Muscle of arm (tissue), 12 donors: ENCODE data around the gene CHST12. TPM values are rescaled to one million over a fixed set of nuclear protein-coding genes. Genes with fewer than 3 reads are reported as not detected.
"Not testable (repeated sequence)": the region's sequence is repeated elsewhere in the genome, so short reads cannot be mapped to it uniquely, and the experiment has no call there.

Experiments used
- DNase-seq: peaks from one replicate; pipeline ENCODE4 v3.0.0-alpha.2; 2013
- polyA plus RNA-seq, 12 donors: library from polyadenylated mRNA; unstranded; fragments of 120-200 nt; gene quantifications; one replicate each; pipeline ENCODE4 v1.2.1, GENCODE V29; 2013; ENCODE audit not compliant: insufficient read length in 12 of 12

Gene CHST12
- polyA plus RNA-seq, 12 donors: 6.6 to 15.7 (median 7.8) TPM; not detected in 2

- DNase-seq: no peak
Observed at GRCh38 chr7:2374830-2375728, 28.3 kb upstream of the CHST12 start.

DNA sequence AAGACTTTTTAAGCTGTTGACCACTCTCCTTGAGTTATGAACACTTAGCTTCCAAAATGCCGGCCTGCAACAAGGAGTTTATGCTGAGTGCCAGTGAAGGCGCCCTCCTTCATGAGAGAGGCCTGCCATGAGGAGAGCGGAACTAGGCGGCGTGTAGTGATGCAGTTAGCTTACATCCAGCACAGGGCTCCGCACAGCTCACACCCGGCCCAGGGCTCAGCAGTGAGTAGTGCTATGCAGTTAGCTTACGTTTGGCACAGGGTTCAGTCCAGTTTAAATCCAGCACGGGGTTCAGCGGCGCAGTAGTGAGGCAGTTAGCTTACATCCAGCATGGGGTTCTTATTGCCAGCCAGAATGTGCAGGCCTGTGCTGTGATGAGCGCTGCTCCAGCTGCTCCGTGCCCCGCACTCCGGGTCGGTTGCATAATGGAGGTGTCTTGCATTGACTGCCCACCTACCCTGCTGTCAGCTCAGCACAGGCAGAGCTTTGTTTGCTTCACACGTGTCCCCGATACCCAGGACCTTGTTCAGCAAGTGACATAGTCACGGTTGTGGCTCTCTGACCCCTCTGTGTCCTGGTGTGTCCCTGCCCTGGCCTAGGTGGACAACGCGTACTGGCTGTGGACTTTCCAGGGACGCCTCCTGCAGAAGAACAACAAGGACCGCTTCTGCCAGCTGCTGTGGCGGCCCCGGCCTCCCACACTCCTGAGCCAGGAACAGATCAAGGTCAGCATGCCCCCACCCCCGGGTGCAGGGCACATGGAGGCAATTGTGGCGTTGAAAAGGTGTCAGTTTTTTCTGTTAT, 26.9 kb upstream of the CHST12 start:
- DNase-seq: no peak

GRCh38 chr7:2377492-2377891, 25.9 kb upstream of the CHST12 start:
- not testable (repeated sequence) for DNase-seq

DNA sequence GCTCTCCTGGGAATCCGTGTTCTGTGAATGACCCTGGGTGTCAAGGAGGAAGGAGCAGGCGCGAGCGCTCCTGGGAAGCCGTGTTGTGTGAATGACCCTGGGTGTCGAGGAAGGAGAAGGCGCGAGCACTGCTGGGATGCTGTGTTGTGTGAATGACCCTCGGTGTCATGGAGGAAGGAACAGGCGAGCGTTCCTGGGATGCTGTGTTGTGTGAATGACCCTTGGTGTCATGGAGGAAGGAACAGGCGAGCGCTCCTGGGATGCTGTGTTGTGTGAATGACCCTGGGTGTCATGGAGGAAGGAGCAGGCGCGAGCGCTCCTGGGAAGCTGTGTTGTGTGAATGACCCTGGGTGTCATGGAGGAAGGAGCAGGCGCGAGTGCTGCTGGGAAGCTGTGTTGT, 25.3 kb upstream of the CHST12 start:
- not testable (repeated sequence) for DNase-seq

DNA sequence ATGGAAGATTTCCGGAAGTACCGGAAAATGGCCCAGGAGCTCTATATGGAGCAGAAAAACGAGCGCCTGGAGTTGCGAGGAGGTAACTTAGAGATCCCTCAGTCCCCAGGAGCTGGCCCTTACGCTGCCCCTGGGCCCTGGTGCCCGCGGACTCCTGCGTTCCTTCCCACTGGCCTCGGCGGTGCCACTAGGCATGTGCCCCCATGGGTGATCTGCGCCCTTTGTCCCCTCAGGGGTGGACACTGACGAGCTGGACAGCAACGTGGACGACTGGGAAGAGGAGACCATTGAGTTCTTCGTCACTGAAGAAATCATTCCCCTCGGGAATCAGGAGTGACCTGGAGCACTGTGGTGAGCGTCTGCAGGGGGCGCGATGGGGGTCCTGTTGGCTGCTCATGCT, 24.2 kb upstream of the CHST12 start:
- no peak for DNase-seq

DNA sequence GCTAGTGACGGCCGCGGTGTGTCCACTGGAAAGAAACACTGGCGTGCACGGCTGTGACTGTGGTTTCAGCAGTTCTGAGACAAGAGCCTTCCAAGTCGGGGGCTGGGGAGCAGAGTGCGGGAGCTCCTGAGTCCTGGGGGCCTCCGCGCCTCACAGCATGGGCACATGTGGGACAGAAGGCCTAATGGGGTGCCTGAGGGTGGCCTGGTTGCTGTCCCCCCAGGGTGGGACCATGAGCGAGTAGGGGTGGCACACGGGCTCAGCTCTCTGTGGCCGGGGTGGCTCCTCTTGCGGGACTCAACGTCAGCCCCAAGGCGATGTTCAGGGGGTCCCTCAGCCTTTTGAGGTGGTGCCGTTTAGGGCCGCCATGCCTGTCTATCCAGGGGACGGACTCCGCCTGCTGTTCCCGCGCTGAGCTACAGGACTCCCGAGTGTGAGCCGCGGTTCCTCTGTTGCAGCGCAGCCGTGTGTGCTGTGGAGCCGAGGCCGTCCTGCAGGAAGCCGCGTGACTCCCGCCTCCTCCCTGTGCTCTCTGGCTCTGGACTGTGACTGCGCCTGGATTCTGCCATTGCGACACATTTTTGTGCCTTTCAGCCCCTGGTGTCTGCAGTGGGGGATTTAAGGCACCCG, 23.5 kb upstream of the CHST12 start:
- no peak for DNase-seq

GRCh38 chr7:2380461-2380860, 22.9 kb upstream of the CHST12 start:
- no peak for DNase-seq

- no peak for DNase-seq
Observed at GRCh38 chr7:2381227-2381626, 22.2 kb upstream of the CHST12 start.

- DNase-seq: no peak
Observed at GRCh38 chr7:2381881-2382509, 21.4 kb upstream of the CHST12 start.

DNA sequence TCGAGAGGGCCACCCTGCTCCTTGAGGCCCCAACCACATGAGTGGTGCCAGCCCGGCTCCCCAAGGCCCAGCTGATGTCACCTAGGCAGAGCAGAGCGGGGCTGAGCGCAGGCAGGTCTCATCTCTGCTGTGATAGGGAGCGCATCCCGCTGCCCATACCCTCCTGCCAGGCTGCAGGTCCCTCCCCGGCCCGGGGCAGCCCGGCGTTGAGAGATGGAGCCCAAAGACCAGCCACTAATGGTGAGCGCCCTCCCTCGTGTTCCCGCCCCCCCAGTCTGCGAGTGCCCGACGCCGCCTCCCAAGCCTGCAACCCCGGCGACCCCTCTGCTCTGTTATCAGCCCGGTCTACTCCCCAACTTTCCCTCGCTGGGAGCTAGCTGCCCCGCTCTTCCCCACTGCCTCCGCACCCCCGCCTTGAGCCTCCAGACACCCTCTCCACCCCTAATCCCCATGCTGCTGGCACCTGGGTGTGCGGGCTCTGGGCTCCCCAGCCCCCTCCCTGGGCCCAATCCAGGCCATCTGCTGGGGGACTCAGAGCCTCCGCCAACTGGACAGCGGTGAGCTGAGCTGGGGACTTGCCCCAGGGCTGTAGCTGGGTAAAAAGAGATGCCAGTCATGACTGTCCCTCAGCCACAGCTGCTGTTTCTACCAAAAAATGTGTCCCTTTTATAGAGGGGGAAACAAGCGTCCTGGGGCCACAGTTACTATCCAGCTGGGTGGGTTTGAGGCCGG, 19.7 kb upstream of the CHST12 start:
- DNase-seq: no peak

GRCh38 chr7:2384354-2385243, 18.8 kb upstream of the CHST12 start:
- DNase-seq: no peak

DNA sequence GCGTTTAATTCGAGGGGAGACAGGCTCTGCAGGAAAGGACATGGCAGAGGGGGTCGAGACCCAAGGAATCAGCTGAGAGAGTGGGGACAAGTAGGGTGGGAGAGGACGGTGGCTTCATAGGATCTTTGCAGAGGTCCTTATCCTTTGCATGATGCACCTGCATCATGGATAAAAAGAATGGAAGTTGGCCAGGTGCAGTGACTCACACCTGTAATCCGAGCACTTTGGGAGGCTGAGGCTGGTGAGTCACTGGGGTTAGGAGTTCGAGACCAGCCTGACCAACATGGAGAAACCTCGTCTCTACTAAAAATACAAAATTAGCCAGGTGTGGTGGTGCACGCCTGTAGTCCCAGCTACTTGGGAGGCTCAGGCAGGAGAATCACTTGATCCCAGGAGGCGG, 17.3 kb upstream of the CHST12 start:
- not testable (repeated sequence) for DNase-seq

GRCh38 chr7:2386964-2387669, 16.3 kb upstream of the CHST12 start:
- DNase-seq: no peak

DNA sequence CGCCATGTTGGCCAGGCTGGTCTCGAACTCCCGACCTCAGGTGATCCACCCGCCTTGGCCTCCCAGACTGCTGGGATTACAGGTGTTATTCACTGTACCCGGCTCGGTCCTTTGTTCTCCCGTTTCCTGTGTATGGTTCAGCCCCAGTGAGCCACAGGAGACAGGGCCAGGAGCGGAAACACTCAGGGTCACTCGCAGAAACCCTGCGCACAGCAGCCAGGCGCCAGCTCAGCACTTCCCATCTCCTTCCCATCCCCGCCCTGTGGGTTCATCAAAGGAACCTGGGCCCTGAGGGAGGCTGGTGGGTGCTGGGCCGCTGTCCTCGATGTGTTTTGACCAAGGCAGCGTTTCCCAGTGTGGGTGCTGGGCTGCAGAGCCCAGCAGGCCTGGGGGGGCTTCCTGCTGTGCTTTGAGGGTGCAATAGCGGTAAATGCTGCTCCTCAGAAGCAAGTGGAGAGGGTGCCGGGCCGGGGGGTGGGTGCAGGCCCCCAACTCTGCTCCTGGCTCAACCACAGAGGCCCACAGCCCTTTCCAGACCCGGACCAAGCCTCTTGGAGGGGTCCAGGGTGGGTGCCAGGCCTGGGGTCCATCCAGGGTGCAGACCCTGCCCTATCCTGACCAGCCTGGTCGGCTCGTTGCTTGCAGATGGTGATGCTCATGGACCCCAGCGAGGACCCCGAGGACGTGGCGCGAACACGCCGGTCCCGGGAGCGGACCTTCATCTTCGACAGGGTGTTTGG, 15.3 kb upstream of the CHST12 start:
- DNase-seq: no peak

- no peak for DNase-seq
Observed at GRCh38 chr7:2388637-2388954, 14.8 kb upstream of the CHST12 start.

DNA sequence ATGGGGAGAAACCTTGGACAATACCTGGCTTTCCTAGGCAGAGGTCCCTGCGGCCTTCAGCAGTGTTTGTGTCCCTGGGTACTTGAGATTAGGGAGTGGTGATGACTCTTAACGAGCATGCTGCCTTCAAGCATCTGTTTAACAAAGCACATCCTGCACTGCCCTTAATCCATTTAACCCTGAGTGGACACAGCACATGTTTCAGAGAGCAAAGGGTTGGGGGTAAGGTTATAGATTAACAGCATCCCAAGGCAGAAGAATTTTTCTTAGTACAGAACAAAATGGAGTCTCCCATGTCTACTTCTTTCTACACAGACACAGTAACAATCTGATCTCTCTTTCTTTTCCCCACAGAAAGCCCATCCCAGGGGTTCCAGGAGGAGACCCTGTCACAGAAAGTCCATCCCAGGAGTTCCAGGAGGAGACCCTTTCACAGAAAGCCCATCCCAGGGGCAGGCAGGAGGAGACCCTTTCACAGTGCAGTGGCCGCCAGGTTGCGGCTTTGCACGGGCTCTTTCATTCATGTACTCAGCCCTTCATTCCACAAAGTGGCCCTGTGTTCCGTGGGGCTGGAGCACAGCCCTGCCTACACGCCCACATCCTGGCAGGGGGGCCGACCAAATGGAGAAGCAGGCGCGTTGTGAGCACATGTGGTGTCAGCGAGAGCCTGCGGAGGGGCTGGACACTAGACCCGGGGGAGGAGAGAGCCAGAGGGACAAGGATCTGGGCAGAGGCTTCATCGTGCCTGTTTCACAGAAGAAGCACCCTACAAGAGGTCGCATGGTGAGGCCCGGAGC, 13.2 kb upstream of the CHST12 start:
- DNase-seq: peak; percentile 30

DNA sequence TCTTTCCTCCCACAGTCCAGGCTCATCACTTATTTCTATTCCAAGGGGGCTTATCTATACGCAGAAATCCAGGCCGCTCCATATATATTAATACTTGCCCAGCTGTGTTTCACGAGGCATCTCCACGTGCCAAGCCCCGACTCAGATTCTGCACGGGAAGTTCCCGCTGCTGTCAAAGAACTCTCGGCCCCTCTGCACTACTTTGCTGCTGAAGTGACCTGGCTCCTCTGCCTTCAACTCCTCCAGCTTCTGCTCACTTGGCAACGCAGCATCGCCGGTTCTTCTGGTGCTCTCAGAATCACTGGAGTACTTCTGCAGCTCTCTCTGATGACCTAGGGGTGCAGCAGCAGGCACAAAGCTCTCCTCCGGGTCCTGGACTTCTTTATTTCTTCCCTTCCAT, 9.7 kb upstream of the CHST12 start:
- peak; percentile 28 for DNase-seq

DNA sequence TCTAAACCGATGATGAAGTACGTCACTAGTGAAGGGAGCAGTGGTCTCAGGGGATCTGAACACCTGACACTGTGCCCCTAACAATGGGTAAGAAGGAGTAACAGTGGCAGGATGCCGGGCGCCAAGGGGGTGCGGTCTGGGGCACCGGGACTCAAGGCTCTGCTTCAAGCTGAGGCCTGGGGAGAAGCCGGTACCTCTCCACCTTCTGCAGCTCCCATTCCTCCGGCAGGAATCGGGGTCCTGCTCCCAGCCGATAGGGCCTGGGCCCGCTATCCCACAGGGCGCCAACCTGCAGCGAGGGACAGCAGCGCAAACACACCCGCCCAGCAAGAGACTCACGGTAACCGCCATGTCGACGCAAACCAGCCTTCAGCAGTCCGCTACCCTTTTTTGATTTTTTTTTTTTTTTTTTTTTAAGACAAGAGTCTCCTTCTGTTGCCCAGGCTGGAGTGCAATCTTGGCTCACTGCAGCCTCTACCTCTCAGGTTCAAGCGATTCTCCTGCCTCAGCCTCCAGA, 8.8 kb upstream of the CHST12 start:
- DNase-seq: no peak
